HG03025 (cell line): ENCODE data around the gene MEGF6.

Experiments used
- ATAC-seq: cut with Tn5 transposase; IDR thresholded peaks from one replicate; pipeline ENCODE4 v1.9.1; 2021; ENCODE audit warnings: mild to moderate bottlenecking, moderate library complexity; ENCODE audit not compliant: unreplicated experiment, low FRiP score

The MEGF6 gene

GRCh38 chr1:3464649-3465025, 146.7 kb downstream of the MEGF6 start:
- ATAC-seq, result no peak

DNA sequence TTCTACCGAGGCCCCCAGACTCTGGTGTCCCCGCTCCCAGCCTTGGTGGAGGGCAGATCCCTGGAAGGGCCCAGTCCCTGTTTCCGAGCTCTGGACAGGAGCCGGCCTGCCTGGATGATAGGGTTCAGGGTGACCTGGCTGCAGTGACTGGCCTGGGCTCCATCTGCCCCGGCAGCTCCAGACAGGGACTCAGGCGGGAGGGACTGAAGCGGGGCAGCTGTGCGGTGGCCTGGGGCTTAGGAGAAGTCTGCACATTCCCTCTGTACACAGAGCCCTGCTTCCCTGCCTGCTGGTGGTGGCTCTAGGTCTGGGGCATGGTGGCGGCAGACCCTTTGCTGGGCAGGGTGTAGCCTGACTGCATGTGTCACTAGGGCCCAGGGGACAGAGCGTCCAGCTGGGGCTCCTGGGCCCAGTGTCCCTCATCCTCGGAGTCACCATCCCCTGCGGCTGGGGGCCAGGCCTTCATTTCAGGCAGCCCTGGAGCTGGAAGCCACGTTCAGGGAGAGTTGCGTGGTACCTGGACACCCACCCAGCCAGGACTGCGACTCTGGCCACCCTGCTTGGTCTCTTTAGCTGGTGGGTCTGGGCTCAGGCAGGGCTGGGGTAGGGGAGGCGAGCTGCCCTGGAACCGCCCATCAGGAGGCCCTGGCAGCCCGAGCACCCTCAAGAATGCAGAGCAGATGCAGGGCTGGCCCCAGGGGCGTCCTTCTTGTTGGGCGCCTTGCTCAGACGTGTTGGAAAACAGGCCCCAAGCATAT, 147.2 kb downstream of the MEGF6 start:
- ATAC-seq, result no peak

GRCh38 chr1:3463408-3463863, 147.9 kb downstream of the MEGF6 start:
- no peak for ATAC-seq

- no peak for ATAC-seq
These were observed 148.3 kb downstream of the MEGF6 start for GRCh38 chr1:3463013-3463385.

DNA sequence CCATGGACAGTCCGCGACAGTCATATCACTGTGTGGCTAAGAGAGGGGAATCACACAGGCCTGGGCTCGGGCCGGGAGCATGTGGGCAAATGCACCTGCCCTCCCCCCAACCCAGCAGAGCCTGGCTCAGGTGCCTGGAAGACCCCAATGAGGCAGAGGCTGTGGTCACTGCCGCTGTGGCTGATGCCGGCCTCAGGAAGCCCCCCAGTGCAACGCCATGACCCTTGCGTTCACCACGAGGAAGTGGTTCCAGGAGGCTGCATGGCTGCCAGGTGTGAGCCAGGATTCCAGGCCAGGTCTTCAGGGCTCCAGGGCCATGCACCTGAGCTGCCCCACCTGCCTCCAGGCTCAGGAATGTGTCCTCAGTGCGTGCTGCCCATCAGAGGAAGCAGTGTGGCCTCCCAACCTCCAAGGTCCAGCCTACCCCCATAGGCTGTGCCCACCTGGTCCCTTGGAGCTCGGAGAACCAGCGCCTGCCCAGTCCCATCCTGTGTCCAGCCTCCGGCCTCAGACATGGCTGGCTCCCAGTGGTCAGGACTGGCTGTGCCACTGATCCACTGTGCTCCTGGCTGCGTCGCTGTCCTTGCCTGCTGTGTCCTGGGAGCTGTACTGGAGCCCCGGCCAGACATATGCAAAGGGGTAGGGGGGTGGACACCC, 148.8 kb downstream of the MEGF6 start:
- no peak for ATAC-seq

GRCh38 chr1:3461934-3462275, 149.4 kb downstream of the MEGF6 start:
- no peak for ATAC-seq

- ATAC-seq, result no peak
These were observed 149.9 kb downstream of the MEGF6 start for GRCh38 chr1:3461238-3461933.

GRCh38 chr1:3460672-3461131, 150.6 kb downstream of the MEGF6 start:
- ATAC-seq, result no peak

DNA sequence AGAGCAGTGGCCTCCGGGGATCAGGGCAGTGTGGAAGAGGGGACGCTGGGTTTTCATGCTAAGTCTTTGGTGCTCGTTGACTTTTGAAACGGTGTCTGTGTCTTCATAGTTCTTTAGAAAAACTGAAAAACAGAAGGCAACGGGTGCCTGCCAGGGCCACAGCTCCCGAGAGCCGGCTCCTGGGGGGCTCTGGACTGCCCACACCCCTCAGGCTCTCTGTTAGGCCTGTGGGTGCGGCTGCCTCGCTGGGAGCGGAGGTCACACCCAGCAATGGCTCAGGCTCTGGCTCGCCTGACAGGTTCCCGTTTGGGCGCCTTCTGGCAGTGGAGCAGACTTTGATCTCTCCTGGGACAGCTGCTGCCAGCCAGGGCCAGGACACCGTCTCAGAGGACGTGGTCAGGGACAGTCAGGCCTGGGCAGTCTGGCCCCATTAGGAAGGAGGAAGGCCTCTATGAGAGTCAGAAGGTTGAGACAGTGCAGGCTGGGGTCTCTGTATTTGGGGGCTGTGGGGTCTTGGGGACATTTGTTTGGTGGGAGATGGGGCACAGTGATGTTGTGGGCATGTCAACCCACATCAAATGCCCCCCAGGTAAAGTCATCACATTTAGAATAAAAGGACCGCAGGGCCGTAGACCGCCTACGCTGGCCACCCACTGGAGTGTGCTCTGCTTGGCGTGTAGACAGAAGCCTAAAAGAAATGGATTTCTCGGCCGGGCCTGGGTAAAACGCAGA, 151.2 kb downstream of the MEGF6 start:
- no peak for ATAC-seq

- ATAC-seq, result no peak
These were observed 152.0 kb downstream of the MEGF6 start for GRCh38 chr1:3459051-3459908.

GRCh38 chr1:3457910-3458883, 153.1 kb downstream of the MEGF6 start:
- ATAC-seq, result no peak

GRCh38 chr1:3456964-3457909, 154.1 kb downstream of the MEGF6 start:
- no peak for ATAC-seq

DNA sequence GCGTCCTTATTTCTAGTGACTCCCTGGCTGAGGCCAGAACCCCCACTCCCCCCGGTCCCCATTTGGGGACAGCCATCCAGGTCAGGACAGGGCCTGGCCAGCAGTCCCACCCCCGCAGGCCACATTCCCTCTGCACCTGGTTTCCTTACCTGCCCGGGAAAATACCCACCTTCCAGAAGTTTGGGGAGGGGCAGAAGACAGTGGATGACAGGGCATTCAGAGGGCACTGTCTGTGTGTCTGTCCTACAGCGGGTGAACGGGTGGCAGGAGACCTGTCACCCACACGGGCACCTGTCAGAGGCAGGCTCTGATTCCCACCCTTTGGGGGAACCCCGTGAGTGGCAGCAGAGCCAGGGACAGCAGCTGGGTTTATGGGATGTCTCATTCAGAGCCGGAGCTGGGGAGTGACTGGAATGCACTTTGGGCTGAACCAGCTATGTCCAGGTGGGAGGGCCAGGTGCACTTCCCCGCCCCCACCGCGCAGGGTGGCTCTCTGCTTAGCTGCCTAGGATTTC, 154.8 kb downstream of the MEGF6 start:
- no peak for ATAC-seq

GRCh38 chr1:3455670-3456448, 155.4 kb downstream of the MEGF6 start:
- ATAC-seq, result no peak

DNA sequence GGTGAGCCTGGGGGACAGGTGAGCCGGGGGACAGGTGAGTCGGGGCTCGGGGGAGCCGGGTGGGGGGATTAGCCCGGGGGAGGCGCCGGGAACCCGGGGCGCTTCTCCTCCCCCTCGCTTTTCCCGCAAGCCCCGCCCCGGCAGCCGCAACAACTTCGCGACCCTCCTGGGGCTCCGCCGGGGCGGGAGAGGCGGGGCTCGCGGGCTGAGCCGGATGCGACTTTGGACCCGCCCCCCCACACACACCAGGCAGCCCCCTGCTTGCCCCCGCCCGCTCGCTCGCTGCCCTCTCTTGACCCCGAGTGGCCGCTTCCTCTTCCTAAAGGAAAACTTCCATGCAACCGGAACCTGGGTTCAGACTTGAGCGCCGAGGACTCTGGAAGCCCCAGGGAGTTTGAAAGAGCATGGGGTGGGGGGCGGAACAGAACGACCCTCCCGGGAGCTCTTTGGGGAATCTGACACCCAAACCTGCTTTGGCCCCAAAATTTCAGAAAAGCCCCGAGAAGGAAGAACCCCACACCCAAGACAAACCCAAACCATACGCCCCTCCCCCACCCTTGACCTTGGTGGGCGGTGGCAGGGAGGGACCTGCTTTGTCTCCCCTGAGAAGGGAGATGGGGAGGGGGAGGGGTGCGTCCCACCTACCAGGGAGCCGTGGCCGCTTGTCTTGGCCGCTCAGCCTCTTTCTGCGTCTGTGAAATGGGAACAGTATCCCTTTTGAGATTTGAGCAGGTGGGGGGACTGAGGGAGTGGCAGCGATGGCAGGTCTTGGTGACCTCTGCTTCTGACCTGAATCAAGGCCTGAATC, 156.3 kb downstream of the MEGF6 start:
- no peak for ATAC-seq
